ENCODE results near the gene SLBP.

DNA sequence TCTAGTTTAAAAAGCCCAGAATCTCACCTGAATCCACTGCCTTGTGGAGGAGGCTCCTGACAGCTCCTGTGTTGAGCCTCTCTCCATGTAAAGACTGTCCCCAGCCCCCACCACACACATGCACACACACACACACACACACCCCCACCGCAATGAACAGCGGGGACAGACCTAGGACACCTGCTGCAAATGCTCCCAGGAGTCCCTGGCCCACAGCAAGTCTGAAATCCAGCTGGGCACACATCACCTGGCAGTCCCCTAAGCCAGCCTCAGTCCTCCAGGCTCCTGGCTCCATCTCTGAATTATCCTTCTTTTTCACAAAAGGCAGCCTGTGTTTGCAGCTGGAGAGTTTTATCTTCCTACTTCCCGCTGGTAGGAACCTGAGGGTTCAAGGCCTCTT is 21.4 kb downstream of the SLBP start:
- TF ChIP-seq, protein P1, sequence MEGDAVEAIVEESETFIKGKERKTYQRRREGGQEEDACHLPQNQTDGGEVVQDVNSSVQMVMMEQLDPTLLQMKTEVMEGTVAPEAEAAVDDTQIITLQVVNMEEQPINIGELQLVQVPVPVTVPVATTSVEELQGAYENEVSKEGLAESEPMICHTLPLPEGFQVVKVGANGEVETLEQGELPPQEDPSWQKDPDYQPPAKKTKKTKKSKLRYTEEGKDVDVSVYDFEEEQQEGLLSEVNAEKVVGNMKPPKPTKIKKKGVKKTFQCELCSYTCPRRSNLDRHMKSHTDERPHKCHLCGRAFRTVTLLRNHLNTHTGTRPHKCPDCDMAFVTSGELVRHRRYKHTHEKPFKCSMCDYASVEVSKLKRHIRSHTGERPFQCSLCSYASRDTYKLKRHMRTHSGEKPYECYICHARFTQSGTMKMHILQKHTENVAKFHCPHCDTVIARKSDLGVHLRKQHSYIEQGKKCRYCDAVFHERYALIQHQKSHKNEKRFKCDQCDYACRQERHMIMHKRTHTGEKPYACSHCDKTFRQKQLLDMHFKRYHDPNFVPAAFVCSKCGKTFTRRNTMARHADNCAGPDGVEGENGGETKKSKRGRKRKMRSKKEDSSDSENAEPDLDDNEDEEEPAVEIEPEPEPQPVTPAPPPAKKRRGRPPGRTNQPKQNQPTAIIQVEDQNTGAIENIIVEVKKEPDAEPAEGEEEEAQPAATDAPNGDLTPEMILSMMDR (IDR thresholded peaks at IDR 0.05; ENCODE audit: low read depth, low read length) = no peak
- no peak for TF ChIP-seq EZH2phosphoT487 (IDR thresholded peaks at IDR 0.05; ENCODE audit: low read depth)

All from OCI-LY3 (cell line).